GM20431 (cell line): Measurements from ENCODE around the gene TGIF2LX.
"Not testable (repeated sequence)": the region's sequence is repeated elsewhere in the genome, so short reads cannot be mapped to it uniquely, and the experiment has no call there.

Source experiments
- in situ Hi-C: fragments of 300-500 bp; cut with MseI, MboI; formaldehyde crosslinking; loops from one replicate; pipeline ENCODE4 v1.15.0; 2020; ENCODE audit warnings: low sequenced_read_pairs; ENCODE audit not compliant: unreplicated experiment

The TGIF2LX gene

GRCh38 chrX:89921665-89922064, at the start of gene TGIF2LX:
Gene TGIF2LX, plus strand, starts transcription at chrX:89921908. Its CDS starts 178 bp downstream, at chrX:89922086.
- in situ Hi-C loops = not testable (repeated sequence)

GRCh38 chrX:89922338-89922934, 728 bp downstream of the TGIF2LX start:
- in situ Hi-C loops = not testable (repeated sequence)

- in situ Hi-C loops = not testable (repeated sequence)
These were observed 21.4 kb downstream of the TGIF2LX start for GRCh38 chrX:89943077-89943476.

- in situ Hi-C loops = not testable (repeated sequence)
These were observed 43.9 kb downstream of the TGIF2LX start for GRCh38 chrX:89965588-89965987.
